ENCODE data around the gene UTS2B. TPM values are rescaled to one million over a fixed set of nuclear protein-coding genes. Genes with fewer than 3 reads are reported as not detected.

UTS2B gene
- total and polyA plus RNA-seq, 2 of the 4 experiments (the other 2 are of a cell fraction): 0.72 to 0.79 TPM

GRCh38 chr3:191235331-191236314 lies 94.7 kb downstream of the UTS2B start:
- Histone ChIP-seq H2AFZ (replicated peaks; ENCODE audit: low read length, poor library complexity) (peak overlapping the region; percentile 81), H3K27ac (ENCODE audit: insufficient read depth, low read length) (peak overlapping the region; percentile 93)
- no peak for TF ChIP-seq ELK1 (IDR thresholded peaks at IDR 0.05; ENCODE audit: borderline replicate concordance, low read depth, low read length)
- no peak for TF ChIP-seq NFE2L2 (IDR thresholded peaks at IDR 0.05; ENCODE audit: low read depth, low read length)
- TF ChIP-seq CHD1 (IDR thresholded peaks at IDR 0.05; ENCODE audit: low read depth, low read length): no peak
- TF ChIP-seq, protein P1, sequence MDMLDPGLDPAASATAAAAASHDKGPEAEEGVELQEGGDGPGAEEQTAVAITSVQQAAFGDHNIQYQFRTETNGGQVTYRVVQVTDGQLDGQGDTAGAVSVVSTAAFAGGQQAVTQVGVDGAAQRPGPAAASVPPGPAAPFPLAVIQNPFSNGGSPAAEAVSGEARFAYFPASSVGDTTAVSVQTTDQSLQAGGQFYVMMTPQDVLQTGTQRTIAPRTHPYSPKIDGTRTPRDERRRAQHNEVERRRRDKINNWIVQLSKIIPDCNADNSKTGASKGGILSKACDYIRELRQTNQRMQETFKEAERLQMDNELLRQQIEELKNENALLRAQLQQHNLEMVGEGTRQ (IDR thresholded peaks at IDR 0.05; ENCODE audit: low read depth, low read length): no peak
- no peak for TF ChIP-seq FOS (IDR thresholded peaks at IDR 0.05; ENCODE audit: low read depth, low read length)
- TF ChIP-seq CEBPB (IDR thresholded peaks at IDR 0.05; ENCODE audit: low read depth, low read length): no peak
- TF ChIP-seq MAFK (IDR thresholded peaks at IDR 0.05; ENCODE audit: low read depth, low read length): no peak
- no peak for TF ChIP-seq RCOR1 (IDR thresholded peaks at IDR 0.05; ENCODE audit: insufficient replicate concordance, low read length)
- TF ChIP-seq POLR2A (IDR thresholded peaks at IDR 0.05; ENCODE audit: low read depth, low read length): no peak
- no peak for TF ChIP-seq BHLHE40 (IDR thresholded peaks at IDR 0.05; ENCODE audit: low read depth, low read length)
- no peak for TF ChIP-seq MAZ (IDR thresholded peaks at IDR 0.05; ENCODE audit: borderline replicate concordance, low read depth, low read length)
- TF ChIP-seq CTCF (conservative IDR thresholded peaks at IDR 0.05; ENCODE audit: low read depth, low read length): no peak
- no peak for TF ChIP-seq MXI1 (IDR thresholded peaks at IDR 0.05; ENCODE audit: borderline replicate concordance, low read depth, low read length)

More at GRCh38 chr3:191235331-191236314, 94.7 kb downstream of the UTS2B start:
- peaks cover 8% of the 10 kb centered on the region for H3K9me1 ChIP-seq (ENCODE audit: insufficient read depth, low read length)
- ATAC-seq (ENCODE audit: low read depth) (peak; percentile 59), DNase-seq (peak; percentile 63)
- no peaks in the 10 kb centered on the region for H3K9me3 ChIP-seq (ENCODE audit: control insufficient read depth, insufficient read depth, low read length)
- dilution Hi-C loops (cut with HindIII; ENCODE audit: low sequenced_read_pairs, unreplicated experiment): no loop called here
- no TSS peak for BruUV-seq (replicated peaks)
- H3K4ac ChIP-seq (ENCODE audit: low read depth, low read length): peak overlapping the region; percentile 99
- peak overlapping the region; percentile 96 for H2AK9ac ChIP-seq (replicated peaks; ENCODE audit: low read depth, low read length, poor library complexity)
- peak overlapping the region; percentile 91 for H3K56ac ChIP-seq (ENCODE audit: extremely low read depth, insufficient read depth, low read length)
- 60% methylated on average over 1 of the region's 4 CpGs; no CpG with 5 or more reads in 1 of the 2 experiments for WGBS, 2 experiments (ENCODE audit: extremely low coverage in 2 of 2, insufficient read length in 1 of 2)
- H3K23ac ChIP-seq (ENCODE audit: low read depth, low read length): peak overlapping the region; percentile 96
- H2BK20ac ChIP-seq (ENCODE audit: low read depth, low read length): peak overlapping the region; percentile 99
- no peaks in the 10 kb centered on the region for H4K20me1 ChIP-seq (ENCODE audit: insufficient read depth, low read length)
- CTCF ChIA-PET: no interaction called here
- POLR2A ChIA-PET (ENCODE audit: unreplicated experiment): no interaction called here
- H4K91ac ChIP-seq (ENCODE audit: insufficient read depth, low read depth, low read length): peak overlapping the region; percentile 97
- H3K4me1 ChIP-seq (ENCODE audit: control insufficient read depth, insufficient read depth, low read length): peaks cover 25% of the 10 kb centered on the region
- H2BK120ac ChIP-seq (ENCODE audit: low read depth, low read length): peak overlapping the region; percentile 99
- H2BK15ac ChIP-seq (ENCODE audit: low read depth, low read length): peak overlapping the region; percentile 92
- in situ Hi-C loops (cut with MboI; ENCODE audit: low sequenced_read_pairs): no loop called here
- peak overlapping the region; percentile 64 to 88 for H4K8ac ChIP-seq (ENCODE audit: low read depth in 2 of 2, low read length in 2 of 2)
- no peaks in the 10 kb centered on the region for H3K27me3 ChIP-seq (ENCODE audit: control insufficient read depth, insufficient read depth, low read length)
- H3K36me3 ChIP-seq (ENCODE audit: control insufficient read depth, insufficient read depth, low read length): no peaks in the 10 kb centered on the region
- H3K79me1 ChIP-seq (ENCODE audit: low read depth in 1 of 2, low read length in 2 of 2): peaks cover 0 to 17% of the 10 kb centered on the region in 2 experiments; a peak in 1 of 4 replicates
- peak overlapping the region; percentile 87 for H2AK5ac ChIP-seq (ENCODE audit: low read depth, low read length)
- H3K4me3 ChIP-seq (ENCODE audit: insufficient read depth, low read depth, low read length): no peak overlapping the region; the same call in 1 of the 2 replicates
- peak overlapping the region; percentile 100 for H3K18ac ChIP-seq (ENCODE audit: low read depth, low read length)
- H3K9ac ChIP-seq (ENCODE audit: low read depth, low read length): peak overlapping the region; percentile 67; the same call in 1 of the 2 replicates
- H2BK5ac ChIP-seq (ENCODE audit: low read depth, low read length, poor library complexity, severe bottlenecking): peak overlapping the region; percentile 100
- peak overlapping the region; percentile 99 for H3K14ac ChIP-seq (replicated peaks; ENCODE audit: low read depth, low read length)
- peak overlapping the region; percentile 99 for H4K5ac ChIP-seq (ENCODE audit: low read depth, low read length)
- intact Hi-C loops (cut with micrococcal nuclease): loop anchor here (1.0 to 5.0 kb wide), 5 partner anchors 94 to 353 kb away; no protein-coding TSS in a partner anchor
- peak overlapping the region; percentile 78; the same call in 1 of the 2 replicates for H3K4me2 ChIP-seq (ENCODE audit: low read depth, low read length)

Data from IMR-90 (cell line).